Breast epithelium (tissue), 4 donors: ENCODE data around the gene MAOB. TPM values are rescaled to one million over a fixed set of nuclear protein-coding genes. Genes with fewer than 3 reads are reported as not detected.

Source experiments
- DNase-seq, 2 donors: peaks; one replicate each; pipeline ENCODE4 v3.0.0-alpha.2; 2019; ENCODE audit warnings: low spot score in 2 of 2
- H3K27ac ChIP-seq, 2 donors: fragments of 200-600 bp; sonication (generic) in 1 of 2; one replicate each; pipeline ENCODE4 v1.5.1; 2016 to 2019; ENCODE audit warnings: mild to moderate bottlenecking in 1 of 2
- H3K27me3 ChIP-seq, 2 donors: fragments of 200-600 bp; sonication (generic) in 1 of 2; one replicate each; pipeline versions ENCODE4 v1.5.1 to v1.6.0; 2017 to 2019; ENCODE audit warnings: control low read depth in 1 of 2, mild to moderate bottlenecking in 1 of 2
- H3K36me3 ChIP-seq: fragments of 200-600 bp; one replicate; pipeline ENCODE4 v1.5.1; 2019
- H3K4me1 ChIP-seq, 2 donors: fragments of 200-600 bp; sonication (generic); one replicate each; pipeline ENCODE4 v1.5.1; 2016 to 2019; ENCODE audit warnings: control low read depth in 1 of 2
- H3K4me3 ChIP-seq, 3 donors: fragments of 200-600 bp; sonication (generic); 1 replicate in 2 of 3; 2 replicates in 1 of 3; pipeline ENCODE4 v1.5.1; 2016 to 2019; ENCODE audit warnings: mild to moderate bottlenecking in 3 of 3, moderate library complexity in 2 of 3
- H3K9me3 ChIP-seq, 2 donors: fragments of 200-600 bp; sonication (generic) in 1 of 2; one replicate each; pipeline ENCODE4 v1.5.1; 2016 to 2019; ENCODE audit warnings: control low read depth in 1 of 2
- POLR2A ChIP-seq: fragments of 450-650 bp; IDR thresholded peaks from one replicate; pipeline ENCODE4 v1.6.1; 2016; ENCODE audit warnings: antibody characterized with exemption, mild to moderate bottlenecking, moderate library complexity
- POLR2AphosphoS5 ChIP-seq, 3 donors: sonication (generic); formaldehyde crosslinking; IDR thresholded peaks; one replicate each; pipeline ENCODE4 v1.6.1; 2017; ENCODE audit warnings: antibody characterized with exemption in 3 of 3
- intact Hi-C: fragments of 100-400 bp; cut with DNase I; formaldehyde crosslinking; loops from one replicate; pipeline ENCODE4 v1.15.1; 2023; ENCODE audit warnings: low total_unique reads
- total RNA-seq, 3 donors: library from RNA; depleted of rRNA; stranded (reverse); fragments of >200 nt; gene quantifications; one replicate each; pipeline ENCODE4 v1.1.0, GENCODE V29; 2016
- TF ChIP-seq, protein P1 (sequence below), 3 donors: fragments of 450-650 bp; IDR thresholded peaks; one replicate each; pipeline ENCODE4 v1.5.1; 2016 to 2017; ENCODE audit warnings: antibody characterized with exemption in 3 of 3, mild to moderate bottlenecking in 3 of 3, moderate library complexity in 3 of 3

Gene MAOB
- total RNA-seq, 3 donors from 2014 or later, result 42.0 to 46.0 (median 43.7) TPM

GRCh38 chrX:43845776-43846175 lies 36.5 kb downstream of the MAOB start:
- H3K27ac ChIP-seq, result no peak overlapping the region
- no peaks in the 10 kb centered on the region for H3K36me3 ChIP-seq
- H3K4me3 ChIP-seq, result no peak overlapping the region
- no peaks in the 10 kb centered on the region for H3K9me3 ChIP-seq
- peaks cover 0 to 38% of the 10 kb centered on the region in 2 donors for H3K27me3 ChIP-seq
- TF ChIP-seq POLR2A (no peak), POLR2AphosphoS5 (IDR thresholded peaks at IDR 0.05) (no peak)
- TF ChIP-seq, protein P1, sequence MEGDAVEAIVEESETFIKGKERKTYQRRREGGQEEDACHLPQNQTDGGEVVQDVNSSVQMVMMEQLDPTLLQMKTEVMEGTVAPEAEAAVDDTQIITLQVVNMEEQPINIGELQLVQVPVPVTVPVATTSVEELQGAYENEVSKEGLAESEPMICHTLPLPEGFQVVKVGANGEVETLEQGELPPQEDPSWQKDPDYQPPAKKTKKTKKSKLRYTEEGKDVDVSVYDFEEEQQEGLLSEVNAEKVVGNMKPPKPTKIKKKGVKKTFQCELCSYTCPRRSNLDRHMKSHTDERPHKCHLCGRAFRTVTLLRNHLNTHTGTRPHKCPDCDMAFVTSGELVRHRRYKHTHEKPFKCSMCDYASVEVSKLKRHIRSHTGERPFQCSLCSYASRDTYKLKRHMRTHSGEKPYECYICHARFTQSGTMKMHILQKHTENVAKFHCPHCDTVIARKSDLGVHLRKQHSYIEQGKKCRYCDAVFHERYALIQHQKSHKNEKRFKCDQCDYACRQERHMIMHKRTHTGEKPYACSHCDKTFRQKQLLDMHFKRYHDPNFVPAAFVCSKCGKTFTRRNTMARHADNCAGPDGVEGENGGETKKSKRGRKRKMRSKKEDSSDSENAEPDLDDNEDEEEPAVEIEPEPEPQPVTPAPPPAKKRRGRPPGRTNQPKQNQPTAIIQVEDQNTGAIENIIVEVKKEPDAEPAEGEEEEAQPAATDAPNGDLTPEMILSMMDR (IDR thresholded peaks at IDR 0.05), result no peak
- DNase-seq, result no peak
- no peaks in the 10 kb centered on the region for H3K4me1 ChIP-seq
- intact Hi-C loops, result no loop called here

GRCh38 chrX:43840265-43840664 lies 42.0 kb downstream of the MAOB start:
- no peak overlapping the region for H3K4me3 ChIP-seq
- H3K27ac ChIP-seq, result no peak overlapping the region
- TF ChIP-seq, protein P1 (IDR thresholded peaks at IDR 0.05), result no peak
- TF ChIP-seq POLR2AphosphoS5 (IDR thresholded peaks at IDR 0.05), result no peak
- no peaks in the 10 kb centered on the region for H3K4me1 ChIP-seq
- peaks cover 0 to 38% of the 10 kb centered on the region in 2 donors for H3K27me3 ChIP-seq
- H3K9me3 ChIP-seq, result no peaks in the 10 kb centered on the region
- intact Hi-C loops, result no loop called here
- DNase-seq, result no peak
- no peaks in the 10 kb centered on the region for H3K36me3 ChIP-seq

DNA sequence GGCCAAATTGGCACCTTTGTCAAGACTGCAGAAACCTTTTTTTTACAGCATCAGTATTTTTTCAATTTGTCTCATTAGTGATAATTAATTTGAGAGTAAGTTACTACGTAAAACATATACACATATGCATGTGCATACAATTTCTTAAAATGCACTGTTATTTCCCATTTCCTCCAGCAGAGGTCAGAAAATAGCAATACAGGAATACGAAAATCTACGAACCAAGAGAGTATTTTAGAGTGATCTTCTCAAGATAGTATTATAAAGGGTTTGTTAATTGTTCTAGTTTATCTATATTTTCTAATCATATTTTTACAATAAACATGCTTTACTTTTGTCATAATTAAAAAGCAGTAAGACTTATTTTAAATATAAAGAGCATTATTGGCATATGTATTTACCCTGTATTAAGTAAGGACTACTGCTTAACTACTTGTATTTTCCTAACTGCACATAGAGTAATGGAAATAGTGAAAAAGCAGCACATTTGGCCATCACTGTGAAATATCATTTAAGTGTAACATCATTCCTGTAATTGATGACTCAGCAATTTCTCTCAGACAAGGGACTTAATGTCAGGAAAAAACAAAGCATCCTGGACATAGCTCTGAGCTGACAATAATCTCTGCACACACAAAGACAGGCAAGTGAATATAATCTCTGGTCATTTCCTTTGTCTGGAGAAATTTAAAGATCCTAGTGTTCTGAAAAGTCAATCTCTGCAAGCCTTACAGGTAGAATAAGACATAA lies 45.6 kb downstream of the MAOB start:
- intact Hi-C loops, result no loop called here
- Histone ChIP-seq H3K27ac (no peak overlapping the region), H3K4me1 (no peaks in the 10 kb centered on the region), H3K27me3 (peaks cover 0 to 38% of the 10 kb centered on the region in 2 donors), H3K9me3 (no peaks in the 10 kb centered on the region), H3K4me3 (no peak overlapping the region), H3K36me3 (no peaks in the 10 kb centered on the region)
- DNase-seq, result no peak
- TF ChIP-seq, protein P1 (IDR thresholded peaks at IDR 0.05), result peak; percentile 47 to 61 (median 50)
- TF ChIP-seq POLR2AphosphoS5 (IDR thresholded peaks at IDR 0.05), result no peak

GRCh38 chrX:43835559-43835958 lies 46.7 kb downstream of the MAOB start:
- TF ChIP-seq, protein P1 (IDR thresholded peaks at IDR 0.05), result no peak
- TF ChIP-seq POLR2A (no peak), POLR2AphosphoS5 (IDR thresholded peaks at IDR 0.05) (no peak)
- Histone ChIP-seq H3K4me3 (no peak overlapping the region), H3K4me1 (no peaks in the 10 kb centered on the region), H3K9me3 (no peaks in the 10 kb centered on the region), H3K27me3 (peaks cover 0 to 38% of the 10 kb centered on the region in 2 donors), H3K27ac (no peak overlapping the region), H3K36me3 (no peaks in the 10 kb centered on the region)
- DNase-seq, result no peak
- intact Hi-C loops, result no loop called here

DNA sequence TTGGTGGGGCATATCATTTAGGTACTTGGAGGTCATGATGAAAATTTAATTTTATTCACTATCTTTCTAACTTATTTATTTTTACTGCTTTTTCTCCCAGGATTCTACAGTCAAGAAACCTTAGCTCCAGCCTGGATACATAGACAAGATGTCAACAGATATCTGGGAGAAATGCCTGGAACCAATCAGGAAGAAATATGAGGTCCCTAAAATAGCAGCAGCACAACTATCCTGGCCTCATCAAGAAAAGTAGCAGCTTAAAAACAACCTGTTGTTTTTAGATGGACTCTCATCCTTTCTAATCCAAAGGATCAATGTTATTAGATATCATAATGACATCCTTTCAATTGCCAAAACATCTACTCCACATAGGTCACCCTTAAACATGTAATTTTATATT lies 54.5 kb downstream of the MAOB start:
- peaks cover 0 to 32% of the 10 kb centered on the region in 2 donors for H3K27me3 ChIP-seq
- TF ChIP-seq POLR2AphosphoS5 (IDR thresholded peaks at IDR 0.05), result no peak
- no peak for TF ChIP-seq POLR2A
- TF ChIP-seq, protein P1 (IDR thresholded peaks at IDR 0.05), result no peak
- no peaks in the 10 kb centered on the region for H3K36me3 ChIP-seq
- no peak overlapping the region for H3K4me3 ChIP-seq
- intact Hi-C loops, result no loop called here
- no peaks in the 10 kb centered on the region for H3K4me1 ChIP-seq
- H3K27ac ChIP-seq, result no peak overlapping the region
- no peak for DNase-seq
- no peaks in the 10 kb centered on the region for H3K9me3 ChIP-seq
